Cardiac atrium fibroblast (primary cell): ENCODE data around the gene SRP9. TPM values are rescaled to one million over a fixed set of nuclear protein-coding genes. Genes with fewer than 3 reads are reported as not detected.

ENCODE experiments used
- total RNA-seq: library from RNA; depleted of rRNA; stranded (reverse); fragments of >200 nt; gene quantifications from 2 replicates; pipeline ENCODE4 v1.2.3, GENCODE V29; 2015

SRP9 gene, protein sequence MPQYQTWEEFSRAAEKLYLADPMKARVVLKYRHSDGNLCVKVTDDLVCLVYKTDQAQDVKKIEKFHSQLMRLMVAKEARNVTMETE
- 176 and 180 TPM in 2 replicates for total RNA-seq

DNA sequence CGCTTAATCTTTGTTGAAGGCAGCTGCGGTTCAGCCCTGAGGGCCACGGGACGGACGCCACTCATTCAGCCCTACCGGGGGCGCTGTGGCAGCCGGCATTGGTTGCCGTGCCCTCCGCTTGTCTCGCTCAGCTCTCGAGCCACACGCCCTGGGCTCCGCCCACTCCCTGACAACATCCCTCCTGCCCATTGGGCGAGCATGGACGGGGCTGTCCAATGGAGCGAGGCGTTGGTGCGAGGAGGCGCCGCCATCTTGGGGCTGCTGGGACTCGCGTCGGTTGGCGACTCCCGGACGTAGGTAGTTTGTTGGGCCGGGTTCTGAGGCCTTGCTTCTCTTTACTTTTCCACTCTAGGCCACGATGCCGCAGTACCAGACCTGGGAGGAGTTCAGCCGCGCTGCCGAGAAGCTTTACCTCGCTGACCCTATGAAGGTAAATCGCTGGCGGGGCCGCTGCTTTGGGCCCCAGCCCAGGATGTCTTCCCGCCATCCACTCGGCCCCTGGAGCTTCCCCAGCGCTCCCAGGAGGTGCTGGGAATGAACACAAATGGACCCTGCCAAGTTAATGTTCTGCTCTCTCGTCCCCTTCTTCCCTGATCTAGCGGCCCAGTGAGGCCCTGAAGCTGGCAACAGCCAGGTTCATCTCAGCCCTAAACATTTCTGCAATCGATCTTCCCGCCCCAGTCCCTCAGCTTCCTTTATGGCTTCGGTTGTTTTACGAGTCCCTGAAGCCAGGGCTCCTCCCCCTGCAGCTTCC, at the start of gene SRP9:
SRP9 (plus strand) TSS at position 244 of the 754 bp plus-strand sequence; CDS start at position 359, 115 bp downstream.

DNA sequence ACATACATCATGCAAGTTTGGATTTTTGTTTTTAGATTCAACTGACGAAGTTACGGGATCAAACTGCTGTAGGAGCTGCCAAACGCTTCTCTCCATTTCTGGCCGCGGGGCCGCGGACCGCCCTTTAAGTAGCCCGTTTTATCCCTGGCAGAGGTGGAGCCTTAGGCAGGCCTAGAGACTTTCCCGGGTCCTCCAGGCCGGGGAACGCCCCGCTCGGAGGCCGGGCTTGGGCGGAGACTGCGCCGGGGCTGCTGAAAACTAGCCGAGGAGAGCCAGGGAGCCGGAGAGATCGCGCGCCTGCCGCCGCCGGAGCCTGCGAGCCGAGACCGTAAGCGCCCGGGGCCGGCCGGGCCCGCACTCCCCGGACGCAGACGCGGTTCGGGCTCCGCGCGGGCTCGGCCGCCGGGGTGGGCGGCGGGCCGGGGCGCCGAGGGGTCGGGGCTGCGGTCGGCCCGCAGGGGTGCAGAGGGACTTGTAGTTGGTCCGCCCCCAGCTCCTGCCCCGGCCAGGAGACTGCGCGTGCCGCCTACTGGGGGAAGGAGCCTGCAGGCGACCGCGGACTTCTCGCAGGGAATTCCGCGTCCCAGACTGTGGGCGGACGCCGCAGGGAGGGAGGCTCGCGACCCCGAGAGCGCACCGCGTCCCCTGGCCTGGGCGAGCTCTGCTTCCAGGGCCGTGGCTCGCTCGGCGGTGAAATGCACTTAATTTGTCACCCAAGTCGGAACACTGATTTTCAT, 32.4 kb downstream of the SRP9 start, which contains the start of gene EPHX1:
EPHX1 (plus strand) TSS at position 283 of the 737 bp plus-strand sequence. CDS start 18,606 bp downstream, outside the sequence.

Other genes with a start within 250 kb of the SRP9 start
- 65.0 and 106 TPM in 2 replicates for gene ENAH, start 124.7 kb upstream of the SRP9 start, total RNA-seq
- 78.3 and 125 TPM in 2 replicates for gene EPHX1, start 32.3 kb downstream of the SRP9 start, total RNA-seq
- gene TMEM63A, start 104.6 kb downstream of the SRP9 start, total RNA-seq = 12.6 and 18.4 TPM in 2 replicates
- 0.18 TPM in 1 of 2 replicates, not detected in the other for gene LEFTY1, start 111.3 kb downstream of the SRP9 start, total RNA-seq
- gene PYCR2, start 146.4 kb downstream of the SRP9 start, total RNA-seq = 46.5 and 47.5 TPM in 2 replicates
- not detected in 2 replicates for gene LEFTY2, start 163.4 kb downstream of the SRP9 start, total RNA-seq
- 16.4 and 19.8 TPM in 2 replicates for gene SDE2, start 221.5 kb downstream of the SRP9 start, total RNA-seq